ENCODE measurements around the gene PNPO.

PNPO gene

GRCh38 chr17:47966079-47966519, 24.7 kb downstream of the PNPO start:
- Histone ChIP-seq H2BK5ac (ENCODE audit: low read length) (no peak overlapping the region), H3K27me3 (ENCODE audit: control insufficient read depth in 3 of 3, insufficient read depth in 3 of 3, low read depth in 1 of 3, low read length in 3 of 3) (peaks cover 0 to 4% (median 0%) of the 10 kb centered on the region in 3 experiments), H3K4me1 (ENCODE audit: control insufficient read depth in 2 of 2, insufficient read depth in 1 of 2, low read depth in 1 of 2, low read length in 2 of 2) (peaks cover 3 to 8% of the 10 kb centered on the region in 2 donors), H3K36me3 (replicated peaks in 1 of 2; ENCODE audit: control insufficient read depth in 2 of 2, insufficient read depth in 2 of 2, low read length in 2 of 2) (no peaks in the 10 kb centered on the region), H4K8ac (ENCODE audit: low read depth, low read length) (no peak overlapping the region), H3K18ac (ENCODE audit: low read length) (no peak overlapping the region), H2BK15ac (ENCODE audit: low read length) (no peak overlapping the region), H2BK12ac (ENCODE audit: low read length) (no peak overlapping the region), H4K91ac (ENCODE audit: low read depth, low read length, poor library complexity) (no peak overlapping the region), H2AK5ac (ENCODE audit: low read depth, low read length) (no peak overlapping the region), H3K27ac (replicated peaks; ENCODE audit: low read length) (no peak overlapping the region), H3K9me3 (replicated peaks in 1 of 2; ENCODE audit: control insufficient read depth in 2 of 2, insufficient read depth in 1 of 2, low read depth in 1 of 2, low read length in 2 of 2) (no peaks in the 10 kb centered on the region), H2AFZ (ENCODE audit: low read length) (no peak overlapping the region), H3K79me1 (ENCODE audit: low read depth, low read length) (no peaks in the 10 kb centered on the region), H3K4me3 (ENCODE audit: low read length in 2 of 2) (no peak overlapping the region), H3K4ac (ENCODE audit: low read length) (no peak overlapping the region), H2BK120ac (ENCODE audit: low read depth, low read length) (no peak overlapping the region), H3K23ac (ENCODE audit: low read depth, low read length, poor library complexity) (no peak overlapping the region), H3K14ac (ENCODE audit: low read length) (no peak overlapping the region), H3K4me2 (ENCODE audit: insufficient read depth, low read length, poor library complexity, severe bottlenecking) (no peak overlapping the region), H3K9ac (ENCODE audit: low read depth, low read length, poor library complexity) (no peak overlapping the region)
- WGBS, 2 donors (ENCODE audit: extremely low coverage in 2 of 2, insufficient read length in 2 of 2, insufficient replicate concordance in 1 of 2), result no CpG with 5 or more reads among the region's 1 CpG
- DNase-seq (ENCODE audit: low spot score), result no peak

- H3K23ac ChIP-seq (ENCODE audit: low read depth, low read length, poor library complexity), result no peak overlapping the region
- WGBS, 2 donors (ENCODE audit: extremely low coverage in 2 of 2, insufficient read length in 2 of 2, insufficient replicate concordance in 1 of 2), result no CpG with 5 or more reads among the region's 5 CpGs
- H3K4ac ChIP-seq (ENCODE audit: low read length), result no peak overlapping the region
- H2AK5ac ChIP-seq (ENCODE audit: low read depth, low read length), result no peak overlapping the region
- no peak overlapping the region for H4K8ac ChIP-seq (ENCODE audit: low read depth, low read length)
- no peak overlapping the region for H2BK120ac ChIP-seq (ENCODE audit: low read depth, low read length)
- H3K27me3 ChIP-seq (ENCODE audit: control insufficient read depth in 3 of 3, insufficient read depth in 3 of 3, low read depth in 1 of 3, low read length in 3 of 3), result peaks cover 0 to 3% (median 0%) of the 10 kb centered on the region in 3 experiments
- no peak for DNase-seq (ENCODE audit: low spot score)
- H2AFZ ChIP-seq (ENCODE audit: low read length), result no peak overlapping the region
- H4K91ac ChIP-seq (ENCODE audit: low read depth, low read length, poor library complexity), result no peak overlapping the region
- no peak overlapping the region for H3K27ac ChIP-seq (replicated peaks; ENCODE audit: low read length)
- H3K79me1 ChIP-seq (ENCODE audit: low read depth, low read length), result no peaks in the 10 kb centered on the region
- peaks cover 3 to 14% of the 10 kb centered on the region in 2 donors for H3K4me1 ChIP-seq (ENCODE audit: control insufficient read depth in 2 of 2, insufficient read depth in 1 of 2, low read depth in 1 of 2, low read length in 2 of 2)
- no peak overlapping the region for H3K18ac ChIP-seq (ENCODE audit: low read length)
- no peak overlapping the region for H3K9ac ChIP-seq (ENCODE audit: low read depth, low read length, poor library complexity)
- H2BK15ac ChIP-seq (ENCODE audit: low read length), result no peak overlapping the region
- no peaks in the 10 kb centered on the region for H3K9me3 ChIP-seq (replicated peaks in 1 of 2; ENCODE audit: control insufficient read depth in 2 of 2, insufficient read depth in 1 of 2, low read depth in 1 of 2, low read length in 2 of 2)
- no peak overlapping the region for H3K4me3 ChIP-seq (ENCODE audit: low read length in 2 of 2)
- H3K4me2 ChIP-seq (ENCODE audit: insufficient read depth, low read length, poor library complexity, severe bottlenecking), result no peak overlapping the region
- no peak overlapping the region for H2BK5ac ChIP-seq (ENCODE audit: low read length)
- no peak overlapping the region for H2BK12ac ChIP-seq (ENCODE audit: low read length)
- peaks cover 0 to 5% of the 10 kb centered on the region in 2 donors for H3K36me3 ChIP-seq (replicated peaks in 1 of 2; ENCODE audit: control insufficient read depth in 2 of 2, insufficient read depth in 2 of 2, low read length in 2 of 2)
- H3K14ac ChIP-seq (ENCODE audit: low read length), result no peak overlapping the region
Measured at GRCh38 chr17:47967607-47968252, 26.4 kb downstream of the PNPO start.

DNA sequence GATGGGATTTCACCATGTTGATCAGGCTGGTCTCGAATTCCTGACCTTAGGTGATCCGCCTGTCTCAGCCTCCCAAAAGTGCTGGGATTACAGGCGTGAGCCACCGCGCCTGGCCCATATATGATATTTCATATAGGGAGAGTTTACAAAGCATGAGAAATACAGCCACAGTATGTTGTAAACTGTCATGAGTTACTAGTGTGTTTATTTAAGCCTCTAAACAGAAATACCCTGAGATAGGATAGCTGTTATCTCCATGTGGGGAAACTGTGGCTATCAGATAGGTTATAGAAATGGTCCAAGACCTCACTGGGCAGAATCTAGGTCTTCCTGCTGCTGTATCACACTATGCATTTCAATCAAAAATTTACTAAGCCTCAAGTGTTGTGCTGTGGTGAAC, 27.5 kb downstream of the PNPO start:
- no peak overlapping the region for H3K27ac ChIP-seq (replicated peaks; ENCODE audit: low read length)
- no peak overlapping the region for H2BK5ac ChIP-seq (ENCODE audit: low read length)
- no peak overlapping the region for H3K4me2 ChIP-seq (ENCODE audit: insufficient read depth, low read length, poor library complexity, severe bottlenecking)
- H3K79me1 ChIP-seq (ENCODE audit: low read depth, low read length), result no peaks in the 10 kb centered on the region
- no peak for DNase-seq (ENCODE audit: low spot score)
- H2BK12ac ChIP-seq (ENCODE audit: low read length), result no peak overlapping the region
- H3K36me3 ChIP-seq (replicated peaks in 1 of 2; ENCODE audit: control insufficient read depth in 2 of 2, insufficient read depth in 2 of 2, low read length in 2 of 2), result peaks cover 4 to 16% of the 10 kb centered on the region in 2 donors
- no peak overlapping the region for H3K14ac ChIP-seq (ENCODE audit: low read length)
- peaks cover 0 to 3% (median 0%) of the 10 kb centered on the region in 3 experiments for H3K27me3 ChIP-seq (ENCODE audit: control insufficient read depth in 3 of 3, insufficient read depth in 3 of 3, low read depth in 1 of 3, low read length in 3 of 3)
- H4K91ac ChIP-seq (ENCODE audit: low read depth, low read length, poor library complexity), result no peak overlapping the region
- H3K4ac ChIP-seq (ENCODE audit: low read length), result no peak overlapping the region
- no peak overlapping the region for H2AK5ac ChIP-seq (ENCODE audit: low read depth, low read length)
- H4K8ac ChIP-seq (ENCODE audit: low read depth, low read length), result no peak overlapping the region
- H2BK15ac ChIP-seq (ENCODE audit: low read length), result no peak overlapping the region
- H2AFZ ChIP-seq (ENCODE audit: low read length), result no peak overlapping the region
- no peaks in the 10 kb centered on the region for H3K9me3 ChIP-seq (replicated peaks in 1 of 2; ENCODE audit: control insufficient read depth in 2 of 2, insufficient read depth in 1 of 2, low read depth in 1 of 2, low read length in 2 of 2)
- WGBS, 2 donors (ENCODE audit: extremely low coverage in 2 of 2, insufficient read length in 2 of 2, insufficient replicate concordance in 1 of 2), result no CpG with 5 or more reads among the region's 5 CpGs
- H3K23ac ChIP-seq (ENCODE audit: low read depth, low read length, poor library complexity), result no peak overlapping the region
- no peak overlapping the region for H3K4me3 ChIP-seq (ENCODE audit: low read length in 2 of 2)
- peaks cover 3 to 14% of the 10 kb centered on the region in 2 donors for H3K4me1 ChIP-seq (ENCODE audit: control insufficient read depth in 2 of 2, insufficient read depth in 1 of 2, low read depth in 1 of 2, low read length in 2 of 2)
- no peak overlapping the region for H3K9ac ChIP-seq (ENCODE audit: low read depth, low read length, poor library complexity)
- H3K18ac ChIP-seq (ENCODE audit: low read length), result no peak overlapping the region
- no peak overlapping the region for H2BK120ac ChIP-seq (ENCODE audit: low read depth, low read length)

GRCh38 chr17:47969930-47970724, 28.8 kb downstream of the PNPO start:
- Histone ChIP-seq H3K9ac (ENCODE audit: low read depth, low read length, poor library complexity) (no peak overlapping the region), H3K23ac (ENCODE audit: low read depth, low read length, poor library complexity) (no peak overlapping the region), H2AK5ac (ENCODE audit: low read depth, low read length) (no peak overlapping the region), H2BK120ac (ENCODE audit: low read depth, low read length) (no peak overlapping the region), H3K36me3 (replicated peaks in 1 of 2; ENCODE audit: control insufficient read depth in 2 of 2, insufficient read depth in 2 of 2, low read length in 2 of 2) (peaks cover 13 to 29% of the 10 kb centered on the region in 2 donors), H2BK12ac (ENCODE audit: low read length) (peak overlapping the region; percentile 1), H3K18ac (ENCODE audit: low read length) (no peak overlapping the region), H2AFZ (ENCODE audit: low read length) (peak overlapping the region; percentile 88), H3K4me2 (ENCODE audit: insufficient read depth, low read length, poor library complexity, severe bottlenecking) (peak overlapping the region; percentile 35), H2BK15ac (ENCODE audit: low read length) (no peak overlapping the region), H3K4me3 (ENCODE audit: low read length in 2 of 2) (peak overlapping the region; percentile 35 to 59), H3K4me1 (ENCODE audit: control insufficient read depth in 2 of 2, insufficient read depth in 1 of 2, low read depth in 1 of 2, low read length in 2 of 2) (peaks cover 3 to 14% of the 10 kb centered on the region in 2 donors), H3K9me3 (replicated peaks in 1 of 2; ENCODE audit: control insufficient read depth in 2 of 2, insufficient read depth in 1 of 2, low read depth in 1 of 2, low read length in 2 of 2) (no peaks in the 10 kb centered on the region), H3K14ac (ENCODE audit: low read length) (no peak overlapping the region), H3K79me1 (ENCODE audit: low read depth, low read length) (no peaks in the 10 kb centered on the region), H4K91ac (ENCODE audit: low read depth, low read length, poor library complexity) (no peak overlapping the region), H3K27me3 (ENCODE audit: control insufficient read depth in 3 of 3, insufficient read depth in 3 of 3, low read depth in 1 of 3, low read length in 3 of 3) (peaks cover 0 to 3% (median 0%) of the 10 kb centered on the region in 3 experiments), H2BK5ac (ENCODE audit: low read length) (no peak overlapping the region), H4K8ac (ENCODE audit: low read depth, low read length) (no peak overlapping the region), H3K27ac (replicated peaks; ENCODE audit: low read length) (no peak overlapping the region), H3K4ac (ENCODE audit: low read length) (no peak overlapping the region)
- DNase-seq (ENCODE audit: low spot score), result no peak
- no CpG with 5 or more reads among the region's 15 CpGs for WGBS, 2 donors (ENCODE audit: extremely low coverage in 2 of 2, insufficient read length in 2 of 2, insufficient replicate concordance in 1 of 2)

Data from neuronal stem cell (in vitro differentiated cells).